H9 (cell line): Measurements from ENCODE around the gene KCMF1. TPM values are rescaled to one million over a fixed set of nuclear protein-coding genes. Genes with fewer than 3 reads are reported as not detected.

Experiments
- DNase-seq: peaks from one replicate; pipeline ENCODE4 v3.0.0-alpha.2; 2017
- H2AFZ ChIP-seq: one replicate; pipeline ENCODE4 v1.6.1; 2013; ENCODE audit warnings: mild to moderate bottlenecking, low read length, control low read depth, moderate library complexity
- H2AK5ac ChIP-seq: 2 replicates; pipeline ENCODE4 v1.6.1; 2013; ENCODE audit warnings: low read length, control low read depth, mixed read lengths; ENCODE audit not compliant: insufficient read length
- H2BK120ac ChIP-seq: one replicate; pipeline ENCODE4 v1.6.1; 2013; ENCODE audit warnings: low read depth, mild to moderate bottlenecking, low read length, control low read depth, inconsistent platforms; ENCODE audit not compliant: poor library complexity, severe bottlenecking
- H2BK12ac ChIP-seq: 2 replicates; pipeline ENCODE4 v1.6.1; 2013; ENCODE audit warnings: low read length, control low read depth, mixed read lengths, low read depth; ENCODE audit not compliant: insufficient read length
- H2BK15ac ChIP-seq: 2 replicates; pipeline ENCODE4 v1.6.1; 2013; ENCODE audit warnings: low read depth, low read length, control low read depth
- H2BK20ac ChIP-seq: one replicate; pipeline ENCODE4 v1.6.1; 2013; ENCODE audit warnings: low read depth, mild to moderate bottlenecking, low read length, control low read depth, inconsistent platforms; ENCODE audit not compliant: poor library complexity, severe bottlenecking
- H2BK5ac ChIP-seq: 2 replicates; pipeline ENCODE4 v1.6.1; 2013; ENCODE audit warnings: low read length, control low read depth, mixed read lengths; ENCODE audit not compliant: insufficient read length
- H3K14ac ChIP-seq: 2 replicates; pipeline ENCODE4 v1.6.1; 2013; ENCODE audit warnings: low read length, control low read depth; ENCODE audit not compliant: insufficient read depth
- H3K18ac ChIP-seq: 2 replicates; pipeline ENCODE4 v1.6.1; 2013; ENCODE audit warnings: low read depth, mild to moderate bottlenecking, mixed read lengths, low read length, control low read depth; ENCODE audit not compliant: insufficient read length
- H3K23ac ChIP-seq: 2 replicates; pipeline ENCODE4 v1.6.1; 2013; ENCODE audit warnings: low read length, control low read depth, mixed read lengths, low read depth; ENCODE audit not compliant: insufficient read length
- H3K23me2 ChIP-seq: 2 replicates; pipeline ENCODE4 v1.6.1; 2013; ENCODE audit warnings: low read depth, mild to moderate bottlenecking, mixed read lengths, low read length, control low read depth; ENCODE audit not compliant: insufficient read length, poor library complexity, severe bottlenecking
- H3K27ac ChIP-seq: 2 replicates; pipeline ENCODE4 v1.5.1; 2013; ENCODE audit warnings: low read length, control low read depth, mixed read lengths, low read depth; ENCODE audit not compliant: insufficient read length
- H3K27me3 ChIP-seq: 2 replicates; pipeline ENCODE4 v1.6.1; 2013; ENCODE audit warnings: low read length, control low read depth, inconsistent platforms; ENCODE audit not compliant: insufficient read depth
- H3K4ac ChIP-seq: 2 replicates; pipeline ENCODE4 v1.6.1; 2013; ENCODE audit warnings: low read depth, mild to moderate bottlenecking, control low read depth, inconsistent platforms, low read length, moderate library complexity
- H3K4me1 ChIP-seq: 2 replicates; pipeline ENCODE4 v1.6.1; 2013; ENCODE audit warnings: low read length, control low read depth, inconsistent platforms; ENCODE audit not compliant: insufficient read depth
- H3K4me2 ChIP-seq: 2 replicates; pipeline ENCODE4 v1.6.1; 2013; ENCODE audit warnings: low read length, control low read depth, mixed read lengths; ENCODE audit not compliant: insufficient read length, insufficient read depth
- H3K56ac ChIP-seq: 2 replicates; pipeline ENCODE4 v1.6.1; 2013; ENCODE audit warnings: low read depth, mild to moderate bottlenecking, mixed read lengths, low read length, control low read depth; ENCODE audit not compliant: insufficient read length
- H3K79me1 ChIP-seq: 2 replicates; pipeline ENCODE4 v1.6.1; 2013; ENCODE audit warnings: low read depth, mild to moderate bottlenecking, moderate library complexity, low read length, control low read depth, inconsistent platforms; ENCODE audit not compliant: insufficient read depth, poor library complexity, severe bottlenecking
- H3K79me2 ChIP-seq: 2 replicates; pipeline ENCODE4 v1.6.1; 2013; ENCODE audit warnings: low read length, control low read depth, inconsistent platforms; ENCODE audit not compliant: insufficient read depth
- H3K9ac ChIP-seq: 2 replicates; pipeline ENCODE4 v1.6.1; 2013; ENCODE audit warnings: low read length, control low read depth, mixed read lengths; ENCODE audit not compliant: insufficient read length; ENCODE audit errors: extremely low read depth
- H3K9me3 ChIP-seq: one replicate; pipeline ENCODE4 v1.6.1; 2013; ENCODE audit warnings: low read depth, low read length, inconsistent platforms; ENCODE audit not compliant: control insufficient read depth
- H3T11ph ChIP-seq: one replicate; pipeline ENCODE4 v1.6.1; 2013; ENCODE audit warnings: mild to moderate bottlenecking, low read length, control low read depth, inconsistent platforms
- H4K20me1 ChIP-seq: one replicate; pipeline ENCODE4 v1.6.1; 2013; ENCODE audit not compliant: control insufficient read depth, insufficient read length, insufficient read depth
- H4K5ac ChIP-seq: 2 replicates; pipeline ENCODE4 v1.6.1; 2013; ENCODE audit warnings: low read depth, mild to moderate bottlenecking, mixed read lengths, low read length, control low read depth; ENCODE audit not compliant: insufficient read length
- H4K8ac ChIP-seq: replicated peaks from 2 replicates; pipeline ENCODE4 v1.6.1; 2013; ENCODE audit warnings: low read length, control low read depth, mixed read lengths, low read depth; ENCODE audit not compliant: insufficient read length
- H4K91ac ChIP-seq: 2 replicates; pipeline ENCODE4 v1.6.1; 2013; ENCODE audit warnings: low read depth, mild to moderate bottlenecking, moderate library complexity, mixed read lengths, low read length, control low read depth; ENCODE audit not compliant: insufficient read length
- H3K27ac Mint-ChIP-seq, 3 experiments: 2 replicates in 2 of 3; 3 replicates in 1 of 3; pipeline ENCODE4 v1.8.0; 2020 to 2021; ENCODE audit warnings: mixed read lengths in 3 of 3, mild to moderate bottlenecking in 1 of 3, moderate library complexity in 1 of 3
- H3K27me3 Mint-ChIP-seq: 2 replicates; pipeline ENCODE4 v1.8.0; 2021; ENCODE audit warnings: low read depth, mild to moderate bottlenecking, moderate library complexity, mixed read lengths
- H3K36me3 Mint-ChIP-seq, 3 experiments: 2 replicates in 2 of 3; 3 replicates in 1 of 3; pipeline ENCODE4 v1.8.0; 2020 to 2021; ENCODE audit warnings: low read depth in 3 of 3, mixed read lengths in 3 of 3; ENCODE audit not compliant: insufficient read depth in 1 of 3
- H3K4me1 Mint-ChIP-seq, 2 experiments: 2 replicates each; pipeline ENCODE4 v1.8.0; 2020; ENCODE audit warnings: mixed read lengths in 2 of 2
- H3K4me3 Mint-ChIP-seq, 2 experiments: 2 replicates in 1 of 2; 3 replicates in 1 of 2; pipeline ENCODE4 v1.8.0; 2020 to 2021; ENCODE audit warnings: mild to moderate bottlenecking in 2 of 2, mixed read lengths in 2 of 2, moderate library complexity in 1 of 2
- H3K9me3 Mint-ChIP-seq, 2 experiments: 2 replicates in 1 of 2; 3 replicates in 1 of 2; pipeline ENCODE4 v1.8.0; 2020; ENCODE audit warnings: mild to moderate bottlenecking in 2 of 2, mixed read lengths in 2 of 2, moderate library complexity in 1 of 2
- CTCF ChIP-seq: fragments of 200-600 bp; sonication (generic); conservative IDR thresholded peaks from 3 replicates; pipeline ENCODE4 v1.8.0; 2021; ENCODE audit warnings: antibody characterized with exemption, mild to moderate bottlenecking
- WGBS: extraction: QIAGEN DNeasy Blood & Tissue Kit; methylation state at CpG from one replicate; pipeline ENCODE4 v1.1.7; 2013; ENCODE audit warnings: missing lambda C conversion rate, low lambda C conversion rate, mixed read lengths; ENCODE audit not compliant: insufficient read length; ENCODE audit errors: extremely low coverage; 5-methylcytosine and 5-hydroxymethylcytosine counted together
- total RNA-seq: library from RNA; stranded (reverse); gene quantifications from 2 replicates; pipeline ENCODE4 v1.2.1, GENCODE V29; 2021

KCMF1 gene
- total RNA-seq, 1 experiment from 2014 or later: 113 TPM

GRCh38 chr2:84927275-84927627 lies 43.7 kb upstream of the KCMF1 start:
- H3K4me3 Mint-ChIP-seq: no peak overlapping the region
- Histone ChIP-seq H2AFZ (no peak overlapping the region), H3K23me2 (peaks cover 5% of the 10 kb centered on the region), H3K4me1 (peaks cover 2% of the 10 kb centered on the region; the same call in 1 of the 2 replicates), H3K56ac (no peak overlapping the region), H4K5ac (no peak overlapping the region), H3K9me3 (no peaks in the 10 kb centered on the region), H3K4ac (no peak overlapping the region), H3K23ac (no peak overlapping the region), H3K79me1 (no peaks in the 10 kb centered on the region), H2BK120ac (no peak overlapping the region), H2AK5ac (no peak overlapping the region), H3K27me3 (no peaks in the 10 kb centered on the region), H4K20me1 (no peaks in the 10 kb centered on the region), H3T11ph (no peak overlapping the region), H3K79me2 (no peaks in the 10 kb centered on the region), H2BK12ac (no peak overlapping the region), H4K91ac (no peak overlapping the region), H2BK15ac (no peak overlapping the region), H3K4me2 (peak overlapping the region; percentile 47), H3K27ac (no peak overlapping the region), H3K9ac (no peak overlapping the region), H2BK5ac (no peak overlapping the region), H4K8ac (no peak overlapping the region), H2BK20ac (no peak overlapping the region), H3K14ac (no peak overlapping the region), H3K18ac (no peak overlapping the region)
- no peak for TF ChIP-seq CTCF
- H3K36me3 Mint-ChIP-seq: no peaks in the 10 kb centered on the region
- H3K27ac Mint-ChIP-seq: no peak overlapping the region; a peak in 1 of 7 replicates
- no CpG with 5 or more reads among the region's 3 CpGs for WGBS
- peaks cover 25 to 31% of the 10 kb centered on the region in 2 experiments for H3K4me1 Mint-ChIP-seq
- H3K9me3 Mint-ChIP-seq: no peaks in the 10 kb centered on the region; a peak in 1 of 5 replicates
- H3K27me3 Mint-ChIP-seq: peaks cover 12% of the 10 kb centered on the region
- no peak for DNase-seq
